Breast epithelium (tissue), 3 donors: ENCODE measurements around the gene NOTCH3.

Experiments
- CTCF ChIP-seq, 3 donors: fragments of 450-650 bp; IDR thresholded peaks; one replicate each; pipeline ENCODE4 v1.5.1; 2016 to 2017; ENCODE audit warnings: antibody characterized with exemption in 3 of 3, mild to moderate bottlenecking in 3 of 3, moderate library complexity in 3 of 3
- POLR2A ChIP-seq: fragments of 450-650 bp; IDR thresholded peaks from one replicate; pipeline ENCODE4 v1.6.1; 2016; ENCODE audit warnings: antibody characterized with exemption, mild to moderate bottlenecking, moderate library complexity
- POLR2AphosphoS5 ChIP-seq, 3 donors: sonication (generic); formaldehyde crosslinking; IDR thresholded peaks; one replicate each; pipeline ENCODE4 v1.6.1; 2017; ENCODE audit warnings: antibody characterized with exemption in 3 of 3

- TF ChIP-seq CTCF (IDR thresholded peaks at IDR 0.05) (no peak), POLR2A (no peak), POLR2AphosphoS5 (IDR thresholded peaks at IDR 0.05) (peak in 1 of 3 donors; percentile 21)
Observed at GRCh38 chr19:15222738-15223648, 22.2 kb upstream of the NOTCH3 start.
